SK-N-MC (cell line): ENCODE measurements around the gene KCTD1.

Source experiments
- EZH2 ChIP-seq: fragments of 200-600 bp; sonication (generic); IDR thresholded peaks from one replicate; pipeline ENCODE4 v1.6.1; 2017; ENCODE audit warnings: antibody characterized with exemption
- FOXP2 ChIP-seq: optimal IDR thresholded peaks from 2 replicates; pipeline ENCODE3; 2011; ENCODE audit warnings: mild to moderate bottlenecking, moderate library complexity; ENCODE audit not compliant: insufficient read depth; ENCODE audit errors: extremely low read length, control extremely low read depth

- TF ChIP-seq FOXP2 (no peak), EZH2 (no peak)
Observed at GRCh38 chr18:26516964-26517363, 31.4 kb downstream of the KCTD1 start.
